HG03039 (cell line): ENCODE results near the gene DCLRE1A.

Experiments used
- ATAC-seq: cut with Tn5 transposase; IDR thresholded peaks from one replicate; pipeline ENCODE4 v1.9.1; 2021; ENCODE audit warnings: mild to moderate bottlenecking, moderate library complexity; ENCODE audit not compliant: unreplicated experiment

The DCLRE1A gene

GRCh38 chr10:113801569-113801968 is 52.3 kb downstream of the DCLRE1A start:
- ATAC-seq: no peak

- no peak for ATAC-seq
These were observed 62.2 kb downstream of the DCLRE1A start for GRCh38 chr10:113791691-113792090.

DNA sequence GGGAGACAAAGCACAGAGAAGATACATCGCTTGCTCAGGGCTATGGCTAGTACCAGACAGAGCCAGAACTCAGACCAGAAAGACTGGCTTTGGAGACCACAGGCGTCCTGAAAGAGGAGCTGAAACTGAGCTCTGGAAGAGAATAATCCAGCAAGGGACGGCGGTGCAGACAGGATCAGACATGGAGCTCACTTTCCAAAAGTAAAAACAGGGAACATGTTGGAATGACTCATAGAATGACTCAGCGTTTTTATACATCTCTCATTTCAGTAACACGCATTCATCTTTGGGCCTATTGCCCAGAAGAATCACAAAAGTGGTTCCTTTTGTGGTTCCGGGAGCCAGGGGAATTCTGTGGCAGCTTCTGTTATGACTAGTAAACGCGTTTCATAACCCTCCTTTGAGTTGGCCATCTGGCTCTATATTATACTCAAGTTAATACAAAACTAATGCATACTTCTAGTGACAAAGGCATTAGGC is 65.2 kb downstream of the DCLRE1A start:
- peak; percentile 78 for ATAC-seq
